ENCODE results near the gene PPIL4.

PPIL4 gene

GRCh38 chr6:149459761-149460160 lies 86.1 kb downstream of the PPIL4 start:
- no peak for ATAC-seq (replicated peaks; ENCODE audit: extremely low read depth, poor library complexity, severe bottlenecking)
- Mint-ChIP-seq H3K27me3 (no peaks in the 10 kb centered on the region), H3K27ac (ENCODE audit: low read depth) (no peak overlapping the region), H3K4me1 (peaks cover 18% of the 10 kb centered on the region), H3K36me3 (ENCODE audit: insufficient read depth) (peaks cover 52% of the 10 kb centered on the region), H3K9me3 (no peaks in the 10 kb centered on the region), H3K4me3 (no peak overlapping the region)
- no peak for DNase-seq (ENCODE audit: low spot score in 2 of 2)

- Mint-ChIP-seq H3K27me3 (no peaks in the 10 kb centered on the region), H3K36me3 (ENCODE audit: insufficient read depth) (peaks cover 52% of the 10 kb centered on the region), H3K4me1 (peaks cover 9% of the 10 kb centered on the region), H3K27ac (ENCODE audit: low read depth) (no peak overlapping the region), H3K4me3 (no peak overlapping the region), H3K9me3 (no peaks in the 10 kb centered on the region)
- ATAC-seq (replicated peaks; ENCODE audit: extremely low read depth, poor library complexity, severe bottlenecking) (no peak), DNase-seq (ENCODE audit: low spot score in 2 of 2) (no peak)
Measured at GRCh38 chr6:149458806-149459205, 87.0 kb downstream of the PPIL4 start.

- Mint-ChIP-seq H3K4me3 (no peak overlapping the region), H3K9me3 (no peaks in the 10 kb centered on the region), H3K36me3 (ENCODE audit: insufficient read depth) (peaks cover 48% of the 10 kb centered on the region), H3K27ac (ENCODE audit: low read depth) (no peak overlapping the region), H3K27me3 (no peaks in the 10 kb centered on the region), H3K4me1 (peaks cover 5% of the 10 kb centered on the region)
- ATAC-seq (replicated peaks; ENCODE audit: extremely low read depth, poor library complexity, severe bottlenecking) (no peak), DNase-seq (ENCODE audit: low spot score in 2 of 2) (no peak)
Measured at GRCh38 chr6:149458196-149458595, 87.6 kb downstream of the PPIL4 start.

GRCh38 chr6:149457316-149457884 lies 88.4 kb downstream of the PPIL4 start:
- ATAC-seq (replicated peaks; ENCODE audit: extremely low read depth, poor library complexity, severe bottlenecking) (no peak), DNase-seq (ENCODE audit: low spot score in 2 of 2) (no peak)
- H3K27me3 Mint-ChIP-seq = no peaks in the 10 kb centered on the region
- peaks cover 41% of the 10 kb centered on the region for H3K36me3 Mint-ChIP-seq (ENCODE audit: insufficient read depth)
- H3K4me1 Mint-ChIP-seq = peaks cover 2% of the 10 kb centered on the region
- no peak overlapping the region for H3K27ac Mint-ChIP-seq (ENCODE audit: low read depth)
- no peaks in the 10 kb centered on the region for H3K9me3 Mint-ChIP-seq
- H3K4me3 Mint-ChIP-seq = no peak overlapping the region

- ATAC-seq (replicated peaks; ENCODE audit: extremely low read depth, poor library complexity, severe bottlenecking) (no peak), DNase-seq (ENCODE audit: low spot score in 2 of 2) (no peak)
- Mint-ChIP-seq H3K27me3 (no peaks in the 10 kb centered on the region), H3K4me1 (no peaks in the 10 kb centered on the region), H3K4me3 (no peak overlapping the region), H3K36me3 (ENCODE audit: insufficient read depth) (peaks cover 38% of the 10 kb centered on the region), H3K27ac (ENCODE audit: low read depth) (no peak overlapping the region), H3K9me3 (no peaks in the 10 kb centered on the region)
Measured at GRCh38 chr6:149456311-149457021, 89.4 kb downstream of the PPIL4 start.

GRCh38 chr6:149455031-149455732 lies 90.7 kb downstream of the PPIL4 start:
- Mint-ChIP-seq H3K4me3 (no peak overlapping the region), H3K9me3 (no peaks in the 10 kb centered on the region), H3K36me3 (ENCODE audit: insufficient read depth) (peaks cover 29% of the 10 kb centered on the region), H3K4me1 (no peaks in the 10 kb centered on the region), H3K27me3 (no peaks in the 10 kb centered on the region), H3K27ac (ENCODE audit: low read depth) (peak overlapping the region; percentile 49)
- ATAC-seq (replicated peaks; ENCODE audit: extremely low read depth, poor library complexity, severe bottlenecking) = peak; percentile 10
- no peak for DNase-seq (ENCODE audit: low spot score in 2 of 2)

Measured in central memory CD8-positive, alpha-beta T cell (primary cell).